Caco-2 (cell line): ENCODE results near the gene PLLP. TPM values are rescaled to one million over a fixed set of nuclear protein-coding genes. Genes with fewer than 3 reads are reported as not detected.

Experiments
- BruUV-seq: library from RNA; stranded (reverse); fragments of 400-500 nt; replicated peaks from 2 replicates; lab custom pipeline; 2021; lab: Mats Ljungman, UMichigan
- CTCF ChIA-PET: fragments of 300-600 bp; sonication (Branson Sonifier 250); formaldehyde crosslinking; loops from one replicate; lab custom pipeline; 2022; ENCODE audit warnings: antibody characterized with exemption; lab: Charles Lee
- POLR2A ChIA-PET: fragments of 300-600 bp; sonication (Branson Sonifier 250); formaldehyde crosslinking; loops from one replicate; lab custom pipeline; 2022; ENCODE audit warnings: antibody characterized with exemption; lab: Charles Lee
- DNase-seq, 2 experiments: peaks; one replicate each; pipeline versions ENCODE4 v3.0.0 to v3.0.0-alpha.2; 2020 to 2022
- H3K27me3 ChIP-seq: replicated peaks from 2 replicates; pipeline ENCODE4 v1.6.0; 2011; ENCODE audit warnings: low read length; ENCODE audit not compliant: control insufficient read depth, insufficient read depth
- H3K36me3 ChIP-seq: 2 replicates; pipeline ENCODE4 v1.5.1; 2011; ENCODE audit warnings: low read length; ENCODE audit not compliant: control insufficient read depth, insufficient read depth
- H3K4me1 ChIP-seq: fragments of 250-450 bp; sonication (Bioruptor Pico); 2 replicates; pipeline ENCODE4 v1.5.1; 2020; ENCODE audit warnings: mild to moderate bottlenecking
- H3K4me3 ChIP-seq: 2 replicates; pipeline ENCODE4 v1.5.1; 2011; ENCODE audit warnings: low read depth, mild to moderate bottlenecking, control low read depth, low read length
- H3K9me3 ChIP-seq: fragments of 250-450 bp; sonication (Bioruptor Pico); 2 replicates; pipeline ENCODE4 v1.5.1; 2020; ENCODE audit warnings: mild to moderate bottlenecking, moderate library complexity
- H3K27ac Mint-ChIP-seq: one replicate; pipeline ENCODE4 v1.8.0; 2022; ENCODE audit warnings: mixed read lengths; ENCODE audit not compliant: unreplicated experiment
- H3K27me3 Mint-ChIP-seq: one replicate; pipeline ENCODE4 v1.8.0; 2022; ENCODE audit warnings: mixed read lengths; ENCODE audit not compliant: insufficient read depth, unreplicated experiment
- H3K36me3 Mint-ChIP-seq: one replicate; pipeline ENCODE4 v1.8.0; 2022; ENCODE audit warnings: mild to moderate bottlenecking, mixed read lengths; ENCODE audit not compliant: insufficient read depth, unreplicated experiment
- H3K4me1 Mint-ChIP-seq: one replicate; pipeline ENCODE4 v1.8.0; 2022; ENCODE audit warnings: low read depth, mixed read lengths; ENCODE audit not compliant: unreplicated experiment
- H3K4me3 Mint-ChIP-seq: one replicate; pipeline ENCODE4 v1.8.0; 2022; ENCODE audit warnings: mild to moderate bottlenecking, moderate library complexity, mixed read lengths; ENCODE audit not compliant: unreplicated experiment
- H3K9me3 Mint-ChIP-seq: one replicate; pipeline ENCODE4 v1.8.0; 2022; ENCODE audit warnings: mixed read lengths; ENCODE audit not compliant: unreplicated experiment
- CTCF ChIP-seq, 2 experiments: fragments of 200-600 bp in 1 of 2; IDR thresholded peaks; 1 replicate in 1 of 2; 2 replicates in 1 of 2; pipeline versions ENCODE4 v1.5.1 to v1.8.0; 2011 to 2022; ENCODE audit warnings: antibody characterized with exemption in 1 of 2, control low read depth in 1 of 2, inconsistent platforms in 1 of 2, low read depth in 1 of 2, low read length in 1 of 2, mild to moderate bottlenecking in 1 of 2, moderate library complexity in 1 of 2; ENCODE audit not compliant: insufficient read depth in 1 of 2, severe bottlenecking in 1 of 2, unreplicated experiment in 1 of 2
- intact Hi-C: fragments of 100-400 bp; cut with micrococcal nuclease; formaldehyde crosslinking; loops from one replicate; pipeline ENCODE4 v1.10.0; 2022; ENCODE audit not compliant: unreplicated experiment
- total RNA-seq: library from RNA; stranded (reverse); gene quantifications from 2 replicates; pipeline ENCODE4 v1.2.3, GENCODE V29; 2022

PLLP gene
- total RNA-seq, 1 experiment from 2014 or later = 53.0 TPM

- ChIA-PET CTCF (no interaction called here), POLR2A (interaction anchor here (1.0 kb wide), 1 partner anchor 11 kb away, joined by 3 read pairs; no protein-coding TSS in a partner anchor)
- no peak for TF ChIP-seq CTCF (IDR thresholded peaks at IDR 0.05; ENCODE audit: insufficient read depth in 1 of 2, low read depth in 1 of 2, low read length in 1 of 2, severe bottlenecking in 1 of 2, unreplicated experiment in 1 of 2)
- no peaks in the 10 kb centered on the region for H3K27me3 Mint-ChIP-seq
- peaks cover 18% of the 10 kb centered on the region for H3K36me3 Mint-ChIP-seq
- DNase-seq = no peak
- H3K4me3 Mint-ChIP-seq = no peak overlapping the region
- Histone ChIP-seq H3K9me3 (no peaks in the 10 kb centered on the region), H3K36me3 (no peaks in the 10 kb centered on the region; the same call in 1 of the 2 replicates), H3K4me3 (no peak overlapping the region), H3K27me3 (no peaks in the 10 kb centered on the region), H3K4me1 (peaks cover 24% of the 10 kb centered on the region)
- H3K9me3 Mint-ChIP-seq = no peaks in the 10 kb centered on the region
- no TSS peak for BruUV-seq
- H3K4me1 Mint-ChIP-seq = peaks cover 19% of the 10 kb centered on the region
- H3K27ac Mint-ChIP-seq = peak overlapping the region; percentile 26
- intact Hi-C loops = no loop called here
Observed at GRCh38 chr16:57271867-57272495, 12.5 kb downstream of the PLLP start.

DNA sequence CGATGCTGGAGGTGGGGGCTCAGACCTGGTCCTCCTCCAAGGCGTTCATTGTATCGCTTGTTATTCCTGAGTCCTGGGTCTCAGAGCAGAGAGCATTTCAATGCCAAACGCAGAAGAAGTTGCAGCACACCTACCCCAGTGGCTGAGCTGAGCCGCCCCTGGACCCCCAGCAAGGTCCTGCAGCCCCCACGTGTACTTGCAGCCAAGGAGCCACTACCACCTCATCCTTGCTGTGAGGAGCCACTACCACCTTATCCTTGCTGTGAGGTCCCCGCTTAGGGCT is 13.5 kb downstream of the PLLP start:
- no peaks in the 10 kb centered on the region for H3K27me3 Mint-ChIP-seq
- ChIA-PET POLR2A (no interaction called here), CTCF (no interaction called here)
- BruUV-seq = no TSS peak
- no peak overlapping the region for H3K4me3 Mint-ChIP-seq
- H3K36me3 Mint-ChIP-seq = peaks cover 15% of the 10 kb centered on the region
- peaks cover 14% of the 10 kb centered on the region for H3K4me1 Mint-ChIP-seq
- intact Hi-C loops = no loop called here
- Histone ChIP-seq H3K36me3 (no peaks in the 10 kb centered on the region), H3K27me3 (no peaks in the 10 kb centered on the region), H3K4me3 (no peak overlapping the region), H3K9me3 (no peaks in the 10 kb centered on the region), H3K4me1 (peaks cover 24% of the 10 kb centered on the region)
- no peak overlapping the region for H3K27ac Mint-ChIP-seq
- no peaks in the 10 kb centered on the region for H3K9me3 Mint-ChIP-seq
- no peak for DNase-seq
- no peak for TF ChIP-seq CTCF (IDR thresholded peaks at IDR 0.05; ENCODE audit: insufficient read depth in 1 of 2, low read depth in 1 of 2, low read length in 1 of 2, severe bottlenecking in 1 of 2, unreplicated experiment in 1 of 2)

- no peaks in the 10 kb centered on the region for H3K27me3 ChIP-seq
- no peak overlapping the region for H3K4me3 ChIP-seq
- intact Hi-C loops = no loop called here
- no peaks in the 10 kb centered on the region for H3K9me3 ChIP-seq
- no peak overlapping the region for H3K27ac Mint-ChIP-seq
- POLR2A ChIA-PET = no interaction called here
- H3K4me1 ChIP-seq = peaks cover 24% of the 10 kb centered on the region
- H3K27me3 Mint-ChIP-seq = no peaks in the 10 kb centered on the region
- H3K4me3 Mint-ChIP-seq = no peak overlapping the region
- no peak for TF ChIP-seq CTCF (IDR thresholded peaks at IDR 0.05; ENCODE audit: insufficient read depth in 1 of 2, low read depth in 1 of 2, low read length in 1 of 2, severe bottlenecking in 1 of 2, unreplicated experiment in 1 of 2)
- no TSS peak for BruUV-seq
- CTCF ChIA-PET = no interaction called here
- no peaks in the 10 kb centered on the region for H3K36me3 ChIP-seq
- DNase-seq = no peak
- peaks cover 9% of the 10 kb centered on the region for H3K36me3 Mint-ChIP-seq
- H3K4me1 Mint-ChIP-seq = peaks cover 11% of the 10 kb centered on the region
- H3K9me3 Mint-ChIP-seq = no peaks in the 10 kb centered on the region
Observed at GRCh38 chr16:57270221-57271062, 14.0 kb downstream of the PLLP start.
